ENCODE measurements around the gene C1QTNF8.

The C1QTNF8 gene

DNA sequence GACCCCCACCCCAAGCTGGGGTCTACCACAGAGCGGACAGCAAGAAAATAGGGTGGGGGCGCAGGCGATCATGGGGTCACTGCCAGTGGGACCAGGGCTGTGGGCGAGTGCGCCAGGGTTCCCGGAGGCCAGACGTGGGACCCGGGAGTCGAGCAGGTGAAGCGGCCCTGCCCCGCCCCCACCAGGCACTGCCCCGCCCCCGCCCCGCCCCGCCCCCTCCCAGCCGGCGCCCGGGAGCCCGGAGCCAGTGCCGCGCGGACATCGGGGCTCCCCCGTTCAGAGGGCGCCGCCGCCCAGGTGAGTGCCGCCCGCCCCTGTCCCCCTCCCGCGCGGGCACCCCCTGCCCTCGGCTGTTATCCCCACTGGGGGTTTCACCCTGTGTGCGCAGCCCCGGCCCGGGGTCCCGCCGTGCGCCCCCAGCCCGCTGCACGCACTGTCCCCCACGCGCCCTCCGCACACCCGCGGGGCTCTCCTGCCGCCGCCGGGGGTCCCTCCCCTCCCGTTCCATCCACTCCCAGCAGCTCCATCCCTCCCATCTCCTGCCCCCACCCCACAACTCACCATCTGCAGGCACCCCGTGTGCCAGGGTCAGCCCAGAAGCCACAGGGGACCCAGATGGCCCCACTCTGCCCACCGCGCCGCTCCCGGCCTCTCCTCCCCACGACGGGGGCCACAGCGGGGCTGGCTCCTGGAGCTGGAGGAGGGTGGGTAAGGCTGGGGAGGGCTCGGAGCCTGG lies 23.4 kb downstream of the C1QTNF8 start, which contains the start of gene SSTR5:
Gene SSTR5, plus strand, starts transcription at position 222 of the 736 bp plus-strand sequence. CDS start 6,122 bp downstream, outside the sequence.
- Histone ChIP-seq H3K27me3 (ENCODE audit: insufficient read depth, poor library complexity, severe bottlenecking) (peaks cover 29% of the 10 kb centered on the region), H3K27ac (replicated peaks) (no peak within 1 kb of the TSS), H3K4me3 (replicated peaks; ENCODE audit: insufficient read depth, low read length) (no peak within 1 kb of the TSS)
- TF ChIP-seq POLR2AphosphoS5 (IDR thresholded peaks at IDR 0.05; ENCODE audit: low read depth) (no peak), REST (IDR thresholded peaks at IDR 0.05; ENCODE audit: insufficient replicate concordance, low read depth) (no peak), GABPA (IDR thresholded peaks at IDR 0.05; ENCODE audit: low read depth) (no peak), CTCF (IDR thresholded peaks at IDR 0.05; ENCODE audit: insufficient read depth, low read length) (no peak), SPI1 (IDR thresholded peaks at IDR 0.05; ENCODE audit: borderline replicate concordance, low read depth) (no peak)
- no peak for DNase-seq (ENCODE audit: low read depth in 1 of 2, low spot score in 1 of 2)

- Histone ChIP-seq H3K4me3 (replicated peaks; ENCODE audit: insufficient read depth, low read length) (no peak overlapping the region), H3K27me3 (ENCODE audit: insufficient read depth, poor library complexity, severe bottlenecking) (peaks cover 24% of the 10 kb centered on the region), H3K27ac (replicated peaks) (no peak overlapping the region)
- TF ChIP-seq CTCF (IDR thresholded peaks at IDR 0.05; ENCODE audit: insufficient read depth, low read length), result no peak
- no peak for TF ChIP-seq REST (IDR thresholded peaks at IDR 0.05; ENCODE audit: insufficient replicate concordance, low read depth)
- TF ChIP-seq GABPA (IDR thresholded peaks at IDR 0.05; ENCODE audit: low read depth), result no peak
- no peak for TF ChIP-seq POLR2AphosphoS5 (IDR thresholded peaks at IDR 0.05; ENCODE audit: low read depth)
- DNase-seq (ENCODE audit: low read depth in 1 of 2, low spot score in 1 of 2), result no peak
These were observed 24.4 kb downstream of the C1QTNF8 start for GRCh38 chr16:1071561-1072225.

DNA sequence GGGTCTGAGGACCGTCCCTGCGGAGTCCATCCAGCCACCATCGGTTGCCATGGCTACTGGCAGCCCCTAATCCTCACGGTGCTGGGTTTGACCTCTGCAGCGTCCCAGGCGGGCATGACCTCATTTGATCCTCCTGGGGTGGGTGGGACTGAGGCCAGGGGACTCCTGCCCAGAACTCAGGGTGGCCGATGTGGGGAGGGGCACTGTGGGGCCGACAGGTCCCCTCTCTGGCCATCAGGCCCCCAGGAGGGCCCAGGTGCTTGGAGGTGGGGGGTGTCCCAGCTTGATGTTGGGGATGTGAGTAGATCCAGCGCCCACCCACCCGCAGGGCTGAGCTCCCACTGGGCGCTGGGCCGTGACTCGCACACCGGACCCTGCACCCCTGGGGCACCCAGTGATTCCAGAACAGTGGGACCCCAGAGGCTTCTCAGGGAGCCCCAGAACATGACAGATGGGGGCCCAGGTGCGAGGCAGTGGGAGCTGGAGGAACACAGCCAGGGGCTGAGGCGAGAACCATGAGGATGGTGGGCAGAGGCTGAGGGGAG lies 25.1 kb downstream of the C1QTNF8 start:
- H3K27ac ChIP-seq (replicated peaks), result no peak overlapping the region
- DNase-seq (ENCODE audit: low read depth in 1 of 2, low spot score in 1 of 2), result no peak
- no peak overlapping the region for H3K4me3 ChIP-seq (replicated peaks; ENCODE audit: insufficient read depth, low read length)
- H3K27me3 ChIP-seq (ENCODE audit: insufficient read depth, poor library complexity, severe bottlenecking), result peaks cover 25% of the 10 kb centered on the region
- no peak for TF ChIP-seq GABPA (IDR thresholded peaks at IDR 0.05; ENCODE audit: low read depth)

- no peak overlapping the region for H3K4me3 ChIP-seq (replicated peaks; ENCODE audit: insufficient read depth, low read length)
These were observed 25.8 kb downstream of the C1QTNF8 start for GRCh38 chr16:1070084-1070863.

More at GRCh38 chr16:1070084-1070863, 25.8 kb downstream of the C1QTNF8 start:
- Histone ChIP-seq H3K27me3 (ENCODE audit: insufficient read depth, poor library complexity, severe bottlenecking) (peaks cover 32% of the 10 kb centered on the region), H3K27ac (replicated peaks) (no peak overlapping the region)
- TF ChIP-seq CTCF (IDR thresholded peaks at IDR 0.05; ENCODE audit: insufficient read depth, low read length) (no peak), REST (IDR thresholded peaks at IDR 0.05; ENCODE audit: insufficient replicate concordance, low read depth) (no peak), SPI1 (IDR thresholded peaks at IDR 0.05; ENCODE audit: borderline replicate concordance, low read depth) (no peak), GABPA (IDR thresholded peaks at IDR 0.05; ENCODE audit: low read depth) (no peak)
- no peak for DNase-seq (ENCODE audit: low read depth in 1 of 2, low spot score in 1 of 2)
